Activated T-helper 17 cell treated with anti-CD3 and anti-CD28 coated beads, Interleukin-2, amount 50 U/mL, for 72 hours (primary cell): ENCODE data around the gene DSEL. TPM values are rescaled to one million over a fixed set of nuclear protein-coding genes. Genes with fewer than 3 reads are reported as not detected.

Experiments used
- ATAC-seq: fragments of 150-1000 bp; cut with Tn5 transposase; replicated peaks from 2 replicates; pipeline ENCODE4 v1.10.0; 2021; ENCODE audit warnings: mild to moderate bottlenecking, moderate library complexity
- H3K27ac Mint-ChIP-seq: one replicate; pipeline ENCODE4 v1.8.0; 2022; ENCODE audit warnings: mixed read lengths
- H3K27me3 Mint-ChIP-seq: one replicate; pipeline ENCODE4 v1.8.0; 2022; ENCODE audit warnings: mixed read lengths
- H3K36me3 Mint-ChIP-seq: one replicate; pipeline ENCODE4 v1.8.0; 2022; ENCODE audit warnings: low read depth, mild to moderate bottlenecking, mixed read lengths
- H3K4me1 Mint-ChIP-seq: one replicate; pipeline ENCODE4 v1.8.0; 2022; ENCODE audit warnings: mixed read lengths
- H3K4me3 Mint-ChIP-seq: one replicate; pipeline ENCODE4 v1.8.0; 2022; ENCODE audit warnings: mild to moderate bottlenecking, mixed read lengths
- H3K9me3 Mint-ChIP-seq: one replicate; pipeline ENCODE4 v1.8.0; 2022; ENCODE audit warnings: mixed read lengths
- total RNA-seq, 2 donors: library from RNA; stranded (reverse); gene quantifications; one replicate each; pipeline ENCODE4 v1.2.3, GENCODE V29; 2022

The DSEL gene
- total RNA-seq = under 1 TPM; 0.15 to 0.50 TPM

GRCh38 chr18:67516539-67517443 is at the start of gene DSEL:
Gene DSEL (minus strand): TSS chr18:67516720. CDS start chr18:67514608, 2,112 bp downstream.
- H3K36me3 Mint-ChIP-seq = no peaks in the 10 kb centered on the region
- H3K27ac Mint-ChIP-seq = peak within 1 kb of the TSS; percentile 71
- H3K27me3 Mint-ChIP-seq = peaks cover 4% of the 10 kb centered on the region
- no peaks in the 10 kb centered on the region for H3K9me3 Mint-ChIP-seq
- peak; percentile 96 for ATAC-seq
- H3K4me3 Mint-ChIP-seq = peak within 1 kb of the TSS; percentile 91
- H3K4me1 Mint-ChIP-seq = peaks cover 13% of the 10 kb centered on the region

- Mint-ChIP-seq H3K27me3 (peaks cover 4% of the 10 kb centered on the region), H3K4me1 (no peaks in the 10 kb centered on the region), H3K4me3 (no peak overlapping the region), H3K36me3 (no peaks in the 10 kb centered on the region), H3K9me3 (no peaks in the 10 kb centered on the region), H3K27ac (no peak overlapping the region)
- no peak for ATAC-seq
Observed at GRCh38 chr18:67553437-67553836, 36.9 kb upstream of the DSEL start.

- no peak overlapping the region for H3K4me3 Mint-ChIP-seq
Observed at GRCh38 chr18:67550872-67551520, 34.5 kb upstream of the DSEL start.

GRCh38 chr18:67549946-67550345 is 33.4 kb upstream of the DSEL start:
- Mint-ChIP-seq H3K9me3 (no peaks in the 10 kb centered on the region), H3K4me3 (no peak overlapping the region), H3K36me3 (no peaks in the 10 kb centered on the region), H3K27me3 (peaks cover 4% of the 10 kb centered on the region), H3K27ac (no peak overlapping the region), H3K4me1 (no peaks in the 10 kb centered on the region)
- ATAC-seq = no peak

More at GRCh38 chr18:67550872-67551520, 34.5 kb upstream of the DSEL start:
- no peaks in the 10 kb centered on the region for H3K36me3 Mint-ChIP-seq
- H3K4me1 Mint-ChIP-seq = no peaks in the 10 kb centered on the region
- no peak overlapping the region for H3K27ac Mint-ChIP-seq
- H3K27me3 Mint-ChIP-seq = peaks cover 4% of the 10 kb centered on the region
- H3K9me3 Mint-ChIP-seq = no peaks in the 10 kb centered on the region
- no peak for ATAC-seq

- no peak for ATAC-seq
- H3K9me3 Mint-ChIP-seq = no peaks in the 10 kb centered on the region
- no peaks in the 10 kb centered on the region for H3K36me3 Mint-ChIP-seq
- H3K4me1 Mint-ChIP-seq = no peaks in the 10 kb centered on the region
- no peak overlapping the region for H3K4me3 Mint-ChIP-seq
- no peak overlapping the region for H3K27ac Mint-ChIP-seq
- H3K27me3 Mint-ChIP-seq = peaks cover 8% of the 10 kb centered on the region
Observed at GRCh38 chr18:67545681-67546080, 29.2 kb upstream of the DSEL start.

- Mint-ChIP-seq H3K36me3 (no peaks in the 10 kb centered on the region), H3K4me3 (no peak overlapping the region), H3K27ac (no peak overlapping the region), H3K4me1 (no peaks in the 10 kb centered on the region), H3K27me3 (peaks cover 4% of the 10 kb centered on the region), H3K9me3 (no peaks in the 10 kb centered on the region)
- no peak for ATAC-seq
Observed at GRCh38 chr18:67540559-67540958, 24.0 kb upstream of the DSEL start.

GRCh38 chr18:67531929-67532328 is 15.4 kb upstream of the DSEL start:
- no peaks in the 10 kb centered on the region for H3K36me3 Mint-ChIP-seq
- H3K4me3 Mint-ChIP-seq = no peak overlapping the region
- ATAC-seq = no peak
- peaks cover 10% of the 10 kb centered on the region for H3K27me3 Mint-ChIP-seq
- H3K9me3 Mint-ChIP-seq = no peaks in the 10 kb centered on the region
- no peak overlapping the region for H3K27ac Mint-ChIP-seq
- H3K4me1 Mint-ChIP-seq = no peaks in the 10 kb centered on the region

GRCh38 chr18:67525328-67526099 is 9.0 kb upstream of the DSEL start:
- ATAC-seq = no peak
- H3K4me3 Mint-ChIP-seq = no peak overlapping the region
- H3K27ac Mint-ChIP-seq = no peak overlapping the region
- H3K27me3 Mint-ChIP-seq = peaks cover 15% of the 10 kb centered on the region
- no peaks in the 10 kb centered on the region for H3K9me3 Mint-ChIP-seq
- no peaks in the 10 kb centered on the region for H3K36me3 Mint-ChIP-seq
- H3K4me1 Mint-ChIP-seq = no peaks in the 10 kb centered on the region

- Mint-ChIP-seq H3K9me3 (no peaks in the 10 kb centered on the region), H3K4me1 (peaks cover 10% of the 10 kb centered on the region), H3K4me3 (no peak overlapping the region), H3K36me3 (no peaks in the 10 kb centered on the region), H3K27ac (no peak overlapping the region), H3K27me3 (peaks cover 12% of the 10 kb centered on the region)
- ATAC-seq = no peak
Observed at GRCh38 chr18:67520351-67520921, 3.9 kb upstream of the DSEL start.

- no peaks in the 10 kb centered on the region for H3K36me3 Mint-ChIP-seq
- ATAC-seq = no peak
- H3K9me3 Mint-ChIP-seq = no peaks in the 10 kb centered on the region
- H3K4me1 Mint-ChIP-seq = peaks cover 13% of the 10 kb centered on the region
- no peak overlapping the region for H3K4me3 Mint-ChIP-seq
- peaks cover 16% of the 10 kb centered on the region for H3K27me3 Mint-ChIP-seq
- H3K27ac Mint-ChIP-seq = no peak overlapping the region
Observed at GRCh38 chr18:67519592-67519991, 3.1 kb upstream of the DSEL start.

GRCh38 chr18:67518566-67518965 is 2.0 kb upstream of the DSEL start:
- Mint-ChIP-seq H3K36me3 (no peaks in the 10 kb centered on the region), H3K27ac (no peak overlapping the region), H3K4me3 (no peak overlapping the region), H3K27me3 (peaks cover 13% of the 10 kb centered on the region), H3K9me3 (no peaks in the 10 kb centered on the region), H3K4me1 (peaks cover 13% of the 10 kb centered on the region)
- no peak for ATAC-seq

GRCh38 chr18:67517444-67517765 is 885 bp upstream of the DSEL start:
- Mint-ChIP-seq H3K4me1 (peaks cover 13% of the 10 kb centered on the region), H3K4me3 (peak overlapping the region; percentile 91), H3K27me3 (peaks cover 4% of the 10 kb centered on the region), H3K36me3 (no peaks in the 10 kb centered on the region), H3K9me3 (no peaks in the 10 kb centered on the region), H3K27ac (no peak overlapping the region)
- no peak for ATAC-seq

- peak overlapping the region; percentile 91 for H3K4me3 Mint-ChIP-seq
- H3K27ac Mint-ChIP-seq = no peak overlapping the region
- no peaks in the 10 kb centered on the region for H3K9me3 Mint-ChIP-seq
- H3K27me3 Mint-ChIP-seq = peaks cover 4% of the 10 kb centered on the region
- H3K4me1 Mint-ChIP-seq = peaks cover 13% of the 10 kb centered on the region
- peak; percentile 44 for ATAC-seq
- no peaks in the 10 kb centered on the region for H3K36me3 Mint-ChIP-seq
Observed at GRCh38 chr18:67515942-67516538, 480 bp downstream of the DSEL start.
